GM19455 (cell line): ENCODE data around the gene ELAC2.
"Not testable (repeated sequence)": the region's sequence is repeated elsewhere in the genome, so short reads cannot be mapped to it uniquely, and the experiment has no call there.

Experiments
- ATAC-seq: cut with Tn5 transposase; IDR thresholded peaks from one replicate; pipeline ENCODE4 v1.9.1; 2021; ENCODE audit not compliant: unreplicated experiment

The ELAC2 gene

GRCh38 chr17:12990041-12990808, 27.6 kb downstream of the ELAC2 start:
- no peak for ATAC-seq

GRCh38 chr17:12987120-12987519, 30.7 kb downstream of the ELAC2 start:
- no peak for ATAC-seq

- ATAC-seq, result no peak
Observed at GRCh38 chr17:12985431-12986293, 32.2 kb downstream of the ELAC2 start.

- no peak for ATAC-seq
Observed at GRCh38 chr17:12983991-12984884, 33.6 kb downstream of the ELAC2 start.

- ATAC-seq, result no peak
Observed at GRCh38 chr17:12982224-12982623, 35.6 kb downstream of the ELAC2 start.

- no peak for ATAC-seq
Observed at GRCh38 chr17:12979826-12980500, 37.9 kb downstream of the ELAC2 start.

GRCh38 chr17:12979246-12979645, 38.6 kb downstream of the ELAC2 start:
- ATAC-seq, result no peak

- not testable (repeated sequence) for ATAC-seq
Observed at GRCh38 chr17:12978787-12979186, 39.0 kb downstream of the ELAC2 start.

GRCh38 chr17:12977008-12977751, 40.6 kb downstream of the ELAC2 start:
- ATAC-seq, result no peak

- ATAC-seq, result no peak
Observed at GRCh38 chr17:12974005-12974531, 43.8 kb downstream of the ELAC2 start.

- no peak for ATAC-seq
Observed at GRCh38 chr17:12973496-12974004, 44.3 kb downstream of the ELAC2 start.

- ATAC-seq, result no peak
Observed at GRCh38 chr17:12967962-12968361, 49.9 kb downstream of the ELAC2 start.

- no peak for ATAC-seq
Observed at GRCh38 chr17:12966413-12966812, 51.4 kb downstream of the ELAC2 start.

- no peak for ATAC-seq
Observed at GRCh38 chr17:12965988-12966387, 51.8 kb downstream of the ELAC2 start.

- ATAC-seq, result no peak
Observed at GRCh38 chr17:12964840-12965239, 53.0 kb downstream of the ELAC2 start.

GRCh38 chr17:12964162-12964561, 53.7 kb downstream of the ELAC2 start:
- ATAC-seq, result no peak

GRCh38 chr17:12963505-12963904, 54.3 kb downstream of the ELAC2 start:
- no peak for ATAC-seq

GRCh38 chr17:12961655-12962054, 56.2 kb downstream of the ELAC2 start:
- ATAC-seq, result no peak

GRCh38 chr17:12959441-12959840, 58.4 kb downstream of the ELAC2 start:
- no peak for ATAC-seq
